GM18858 (cell line): ENCODE measurements around the gene MCF2L.
"Not testable (repeated sequence)": the region's sequence is repeated elsewhere in the genome, so short reads cannot be mapped to it uniquely, and the experiment has no call there.

Source experiments
- ATAC-seq: cut with Tn5 transposase; IDR thresholded peaks from one replicate; pipeline ENCODE4 v1.9.1; 2021; ENCODE audit not compliant: unreplicated experiment

Gene MCF2L

GRCh38 chr13:113077953-113078901 is 109.2 kb downstream of the MCF2L start:
- no peak for ATAC-seq

GRCh38 chr13:113078902-113079780 is 110.1 kb downstream of the MCF2L start:
- no peak for ATAC-seq

GRCh38 chr13:113079781-113080080 is 110.7 kb downstream of the MCF2L start:
- not testable (repeated sequence) for ATAC-seq

GRCh38 chr13:113080361-113080831 is 111.4 kb downstream of the MCF2L start:
- ATAC-seq = no peak

- no peak for ATAC-seq
These were observed 112.0 kb downstream of the MCF2L start for GRCh38 chr13:113080901-113081521.

- no peak for ATAC-seq
These were observed 113.4 kb downstream of the MCF2L start for GRCh38 chr13:113082198-113083021.

- no peak for ATAC-seq
These were observed 114.0 kb downstream of the MCF2L start for GRCh38 chr13:113083022-113083373.

GRCh38 chr13:113083402-113084061 is 114.5 kb downstream of the MCF2L start:
- ATAC-seq = no peak

GRCh38 chr13:113084094-113084942 is 115.3 kb downstream of the MCF2L start:
- ATAC-seq = no peak

- no peak for ATAC-seq
These were observed 116.0 kb downstream of the MCF2L start for GRCh38 chr13:113084943-113085540.

- ATAC-seq = no peak
These were observed 117.2 kb downstream of the MCF2L start for GRCh38 chr13:113086031-113086750.

- ATAC-seq = no peak
These were observed 118.2 kb downstream of the MCF2L start for GRCh38 chr13:113086991-113087922.

GRCh38 chr13:113087923-113088690 is 119.1 kb downstream of the MCF2L start:
- no peak for ATAC-seq

- no peak for ATAC-seq
These were observed 119.6 kb downstream of the MCF2L start for GRCh38 chr13:113088691-113089020.

GRCh38 chr13:113089693-113090414 is 120.8 kb downstream of the MCF2L start:
- no peak for ATAC-seq

- no peak for ATAC-seq
These were observed 121.4 kb downstream of the MCF2L start for GRCh38 chr13:113090415-113090770.
